GM12801 (cell line): ENCODE data around the gene DNPEP.

Experiments used
- CTCF ChIP-seq: IDR thresholded peaks from one replicate; pipeline ENCODE4 v1.5.1; 2011; ENCODE audit warnings: control low read depth; ENCODE audit not compliant: insufficient read length; ENCODE audit errors: extremely low read depth

Gene DNPEP

GRCh38 chr2:219430633-219431615, 43.2 kb upstream of the DNPEP start:
- no peak for TF ChIP-seq CTCF

- no peak for TF ChIP-seq CTCF
Observed at GRCh38 chr2:219429958-219430606, 42.4 kb upstream of the DNPEP start.

- TF ChIP-seq CTCF, result no peak
Observed at GRCh38 chr2:219428469-219428868, 40.8 kb upstream of the DNPEP start.

GRCh38 chr2:219426534-219427136, 38.9 kb upstream of the DNPEP start:
- TF ChIP-seq CTCF, result no peak

- no peak for TF ChIP-seq CTCF
Observed at GRCh38 chr2:219426068-219426443, 38.3 kb upstream of the DNPEP start.

- no peak for TF ChIP-seq CTCF
Observed at GRCh38 chr2:219425238-219426067, 37.7 kb upstream of the DNPEP start.
